HG03108 (cell line): ENCODE results near the gene PLXNB1.
A peak's percentile ranks its signal among the peaks of the same experiment; 100 is the strongest.
"Not testable (repeated sequence)": the region's sequence is repeated elsewhere in the genome, so short reads cannot be mapped to it uniquely, and the experiment has no call there.

Experiments
- ATAC-seq: cut with Tn5 transposase; IDR thresholded peaks from one replicate; pipeline ENCODE4 v1.9.1; 2021; ENCODE audit warnings: moderate library complexity; ENCODE audit not compliant: unreplicated experiment

The PLXNB1 gene

GRCh38 chr3:48429960-48430707 is at the start of gene PLXNB1:
TSS of gene PLXNB1 (minus strand) at chr3:48430086. CDS start at chr3:48424611, 5,475 bp downstream.
- no peak for ATAC-seq

GRCh38 chr3:48478626-48479555 is 49.0 kb upstream of the PLXNB1 start:
- ATAC-seq: no peak

GRCh38 chr3:48477959-48478520 is 48.2 kb upstream of the PLXNB1 start:
- ATAC-seq: no peak

GRCh38 chr3:48476426-48477053 is 46.7 kb upstream of the PLXNB1 start:
- no peak for ATAC-seq

- no peak for ATAC-seq
These were observed 45.3 kb upstream of the PLXNB1 start for GRCh38 chr3:48475188-48475587.

GRCh38 chr3:48474619-48475018 is 44.7 kb upstream of the PLXNB1 start:
- no peak for ATAC-seq

GRCh38 chr3:48474031-48474430 is 44.1 kb upstream of the PLXNB1 start:
- ATAC-seq: not testable (repeated sequence)

- no peak for ATAC-seq
These were observed 43.7 kb upstream of the PLXNB1 start for GRCh38 chr3:48473617-48473952.

GRCh38 chr3:48472923-48473616 is 43.2 kb upstream of the PLXNB1 start:
- peak; percentile 75 for ATAC-seq

- ATAC-seq: no peak
These were observed 42.7 kb upstream of the PLXNB1 start for GRCh38 chr3:48472673-48472922.

GRCh38 chr3:48470286-48470685 is 40.4 kb upstream of the PLXNB1 start:
- ATAC-seq: no peak

GRCh38 chr3:48469046-48469915 is 39.4 kb upstream of the PLXNB1 start:
- ATAC-seq: no peak

- ATAC-seq: no peak
These were observed 38.4 kb upstream of the PLXNB1 start for GRCh38 chr3:48468329-48468731.

- no peak for ATAC-seq
These were observed 37.8 kb upstream of the PLXNB1 start for GRCh38 chr3:48467473-48468267.

GRCh38 chr3:48467110-48467454 is 37.2 kb upstream of the PLXNB1 start:
- ATAC-seq: no peak

GRCh38 chr3:48466386-48467109 is 36.7 kb upstream of the PLXNB1 start:
- ATAC-seq: no peak

GRCh38 chr3:48465531-48466378 is 35.9 kb upstream of the PLXNB1 start:
- ATAC-seq: peak; percentile 73

- ATAC-seq: no peak
These were observed 35.3 kb upstream of the PLXNB1 start for GRCh38 chr3:48465237-48465530.
